Esophagus (tissue), 2 donors: ENCODE data around the gene GMPPA. TPM values are rescaled to one million over a fixed set of nuclear protein-coding genes. Genes with fewer than 3 reads are reported as not detected.

ENCODE experiments used
- H3K27ac ChIP-seq, 2 donors: one replicate each; pipeline ENCODE4 v1.5.1; 2013; ENCODE audit warnings: low read depth in 2 of 2, mild to moderate bottlenecking in 2 of 2, inconsistent platforms in 1 of 2, low read length in 1 of 2, moderate library complexity in 1 of 2
- H3K27me3 ChIP-seq, 2 donors: one replicate each; pipeline ENCODE4 v1.6.1; 2013; ENCODE audit warnings: low read length in 2 of 2, control low read depth in 1 of 2, mild to moderate bottlenecking in 1 of 2; ENCODE audit not compliant: insufficient read depth in 2 of 2, control insufficient read depth in 1 of 2
- H3K36me3 ChIP-seq, 2 donors: one replicate each; pipeline ENCODE4 v1.6.1; 2013; ENCODE audit warnings: low read length in 1 of 2; ENCODE audit not compliant: control insufficient read depth in 2 of 2, insufficient read depth in 2 of 2
- H3K4me1 ChIP-seq, 2 donors: one replicate each; pipeline ENCODE4 v1.6.1; 2013; ENCODE audit warnings: low read length in 1 of 2; ENCODE audit not compliant: control insufficient read depth in 2 of 2, insufficient read depth in 2 of 2
- H3K4me3 ChIP-seq, 2 donors: one replicate each; pipeline ENCODE4 v1.5.1; 2013; ENCODE audit warnings: low read length in 2 of 2, mild to moderate bottlenecking in 2 of 2, low read depth in 1 of 2, moderate library complexity in 1 of 2
- H3K9me3 ChIP-seq, 2 donors: one replicate each; pipeline ENCODE4 v1.6.1; 2013; ENCODE audit warnings: mild to moderate bottlenecking in 2 of 2, low read depth in 1 of 2, low read length in 1 of 2, moderate library complexity in 1 of 2; ENCODE audit not compliant: control insufficient read depth in 2 of 2, insufficient read depth in 1 of 2
- WGBS, 2 donors: extraction: QIAGEN DNeasy Blood & Tissue Kit; methylation state at CpG; one replicate each; pipeline ENCODE4 v1.1.7; 2013; 5-methylcytosine and 5-hydroxymethylcytosine counted together
- polyA plus RNA-seq, 2 donors: library from polyadenylated mRNA; stranded (reverse); fragments of 200-250 nt; gene quantifications; one replicate each; pipeline ENCODE4 v1.2.3, GENCODE V29; 2013
- donor health status: healthy with polysubstance abuse.
- donor health status: Bipolar disorder and iron deficiency.

Gene GMPPA
- polyA plus RNA-seq, 2 donors = 18.4 to 25.5 TPM

DNA sequence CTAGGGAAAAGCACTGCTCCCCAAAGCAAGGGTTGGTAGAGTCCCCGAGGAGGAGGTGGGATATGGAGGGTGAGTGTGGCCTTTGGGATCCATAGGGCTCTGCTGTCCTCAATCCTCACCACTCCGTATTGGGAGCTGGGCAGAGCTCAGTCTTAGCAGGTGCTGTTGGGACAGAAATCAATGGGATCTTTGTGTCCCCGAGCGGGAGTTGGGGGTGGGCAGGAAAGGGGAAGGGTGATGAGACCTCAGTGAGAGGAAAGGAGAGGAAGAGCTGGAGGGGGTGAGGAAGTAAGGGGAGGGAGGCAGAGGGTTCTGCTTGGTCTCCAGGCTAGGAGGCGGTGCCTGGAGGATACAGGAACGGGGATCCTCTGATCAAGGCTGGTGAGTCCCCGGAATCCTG is 18.2 kb downstream of the GMPPA start:
- H3K4me3 ChIP-seq = no peak overlapping the region
- H3K9me3 ChIP-seq = no peaks in the 10 kb centered on the region
- peaks cover 0 to 2% of the 10 kb centered on the region in 2 donors for H3K4me1 ChIP-seq
- 60 to 64% methylated on average over 7 of the region's 7 CpGs for WGBS, 2 donors
- H3K27me3 ChIP-seq = peaks cover 0 to 14% of the 10 kb centered on the region in 2 donors
- no peak overlapping the region for H3K27ac ChIP-seq
- H3K36me3 ChIP-seq = no peaks in the 10 kb centered on the region

DNA sequence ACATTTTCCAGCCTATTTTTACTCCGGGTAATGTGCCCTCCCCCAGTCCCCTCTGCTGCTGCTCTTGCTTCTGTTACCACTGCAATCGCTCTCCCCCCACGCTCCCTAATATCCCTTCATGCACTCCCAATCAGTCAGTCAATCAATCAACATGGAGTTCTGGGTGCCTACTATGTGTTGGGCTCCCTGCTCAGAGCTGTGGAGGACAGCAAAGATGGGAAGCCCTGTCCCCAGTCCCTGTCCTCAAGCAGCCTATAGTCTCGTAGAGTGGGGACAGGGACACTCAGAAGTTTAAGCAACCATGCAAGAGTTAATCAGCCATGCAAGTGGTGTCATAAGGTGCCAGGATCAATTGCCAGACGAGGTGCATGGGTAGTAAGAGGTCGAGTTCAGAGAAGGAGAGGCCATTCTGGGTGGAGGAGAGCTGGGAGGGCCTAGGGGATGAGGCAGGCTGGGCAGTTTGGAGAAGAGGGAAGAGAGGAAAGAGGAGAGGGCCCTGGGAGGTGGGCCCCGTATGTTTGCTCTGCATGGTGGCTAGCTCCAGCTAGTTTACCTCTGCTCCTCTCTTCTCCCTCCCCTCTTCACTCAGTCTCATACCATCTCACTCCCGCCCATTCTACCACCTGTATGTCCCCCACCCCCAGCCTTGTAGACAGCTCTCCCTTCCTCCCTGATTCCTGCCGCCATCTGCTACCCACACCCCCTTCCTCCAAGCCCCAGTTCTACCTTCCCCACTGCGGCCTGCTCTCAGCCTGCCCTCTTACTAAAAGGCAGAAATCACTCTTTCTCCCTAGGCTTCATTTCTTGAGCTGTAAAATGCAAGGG is 19.5 kb downstream of the GMPPA start:
- Histone ChIP-seq H3K36me3 (no peaks in the 10 kb centered on the region), H3K9me3 (no peaks in the 10 kb centered on the region), H3K4me3 (no peak overlapping the region), H3K27me3 (peaks cover 0 to 11% of the 10 kb centered on the region in 2 donors), H3K27ac (no peak overlapping the region), H3K4me1 (peaks cover 0 to 2% of the 10 kb centered on the region in 2 donors)
- 60 to 61% methylated on average over 10 of the region's 10 CpGs for whole genome bisulfite sequencing, 2 donors

DNA sequence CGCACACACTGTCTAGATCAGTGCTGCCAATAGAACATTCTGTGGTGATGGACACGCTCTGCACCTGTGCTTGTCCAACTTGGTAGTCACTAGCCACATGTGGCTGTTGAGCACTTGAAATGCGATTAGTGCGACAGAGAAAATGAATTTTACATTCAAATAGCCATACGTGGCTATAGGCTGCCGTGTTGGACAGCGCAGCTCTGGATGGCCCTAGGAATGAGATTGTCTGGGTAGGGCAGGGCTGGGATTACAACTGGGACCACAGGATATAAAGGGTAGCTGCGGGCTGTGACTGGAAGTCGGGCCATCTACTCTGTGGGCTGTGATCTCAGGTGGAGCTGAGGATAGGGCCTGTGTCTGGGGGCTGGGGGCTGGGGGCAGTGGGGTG is 20.8 kb downstream of the GMPPA start:
- Histone ChIP-seq H3K36me3 (no peaks in the 10 kb centered on the region), H3K4me3 (no peak overlapping the region), H3K27ac (no peak overlapping the region), H3K4me1 (peaks cover 0 to 2% of the 10 kb centered on the region in 2 donors), H3K27me3 (peaks cover 0 to 4% of the 10 kb centered on the region in 2 donors), H3K9me3 (no peaks in the 10 kb centered on the region)
- 87 to 91% methylated on average over 9 of the region's 9 CpGs for WGBS, 2 donors

- no peak overlapping the region for H3K27ac ChIP-seq
- H3K4me3 ChIP-seq = no peak overlapping the region
- no peaks in the 10 kb centered on the region for H3K36me3 ChIP-seq
- WGBS, 2 donors = 68 to 71% methylated on average over 8 of the region's 8 CpGs
- H3K27me3 ChIP-seq = peaks cover 0 to 4% of the 10 kb centered on the region in 2 donors
- peaks cover 0 to 2% of the 10 kb centered on the region in 2 donors for H3K4me1 ChIP-seq
- no peaks in the 10 kb centered on the region for H3K9me3 ChIP-seq
Measured at GRCh38 chr2:219520079-219520478, 21.4 kb downstream of the GMPPA start.

- Histone ChIP-seq H3K4me3 (no peak overlapping the region), H3K27ac (no peak overlapping the region), H3K27me3 (peaks cover 0 to 4% of the 10 kb centered on the region in 2 donors), H3K36me3 (no peaks in the 10 kb centered on the region), H3K9me3 (no peaks in the 10 kb centered on the region), H3K4me1 (peaks cover 0 to 2% of the 10 kb centered on the region in 2 donors)
- 16 to 24% methylated on average over 14 of the region's 14 CpGs for WGBS, 2 donors
Measured at GRCh38 chr2:219521066-219521880, 22.6 kb downstream of the GMPPA start.

DNA sequence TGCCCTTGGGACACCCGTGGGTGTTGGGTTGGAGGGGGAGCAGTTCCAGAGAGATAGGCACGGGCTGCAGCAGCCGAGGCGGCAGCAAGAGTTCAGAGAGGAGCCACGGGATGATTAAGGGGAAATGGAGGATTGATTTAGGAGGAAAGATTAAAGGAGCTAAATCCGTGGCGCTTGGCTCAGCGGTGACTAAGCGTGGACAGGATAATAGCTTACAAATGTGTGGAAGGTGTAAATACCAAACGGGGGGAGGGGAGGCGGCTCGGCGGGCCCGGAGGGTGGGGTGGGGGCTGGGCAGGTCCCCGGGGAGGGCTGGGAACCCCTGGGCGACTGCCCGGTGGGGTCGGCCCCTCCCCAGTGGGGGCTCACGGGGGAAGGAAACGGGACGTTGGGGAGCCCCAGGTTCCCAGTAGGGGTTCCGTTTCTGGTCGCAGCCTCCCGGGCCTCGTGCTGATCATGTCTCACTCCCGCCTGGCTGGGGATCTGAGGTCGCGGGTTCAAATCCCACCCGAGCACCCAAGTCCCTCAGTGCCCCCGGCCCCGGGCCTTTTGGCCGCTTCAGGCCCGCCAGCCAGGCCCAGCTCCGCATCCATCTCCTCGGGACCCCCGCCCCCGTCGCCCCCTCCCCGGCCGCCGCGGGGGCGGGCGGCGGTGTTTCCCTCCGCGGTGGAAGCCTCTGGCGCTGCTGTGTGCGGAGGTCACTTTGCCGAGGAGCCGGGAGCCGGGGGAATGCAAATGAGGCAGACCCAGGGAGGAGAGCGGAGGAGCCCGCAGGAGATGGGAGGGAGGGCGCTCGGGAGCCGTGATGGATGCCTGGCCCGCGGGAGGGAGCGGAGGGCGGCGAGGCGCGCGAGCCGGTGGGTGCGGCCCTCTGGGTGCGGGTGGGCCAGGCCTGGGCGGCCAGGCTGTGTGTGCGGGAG is 23.7 kb downstream of the GMPPA start:
- WGBS, 2 donors = 2% methylated on average over 50 to 70 of the region's 70 CpGs
- Histone ChIP-seq H3K27ac (peak overlapping the region in 1 of 2 donors; percentile 17), H3K9me3 (no peaks in the 10 kb centered on the region), H3K27me3 (peaks cover 0 to 4% of the 10 kb centered on the region in 2 donors), H3K4me3 (peak overlapping the region; percentile 3 to 16), H3K4me1 (peaks cover 0 to 2% of the 10 kb centered on the region in 2 donors), H3K36me3 (no peaks in the 10 kb centered on the region)

- H3K4me3 ChIP-seq = no peak overlapping the region
- no peaks in the 10 kb centered on the region for H3K9me3 ChIP-seq
- WGBS, 2 donors = 19 to 27% methylated on average over 24 of the region's 24 CpGs
- peaks cover 0 to 4% of the 10 kb centered on the region in 2 donors for H3K27me3 ChIP-seq
- H3K27ac ChIP-seq = no peak overlapping the region
- H3K4me1 ChIP-seq = peaks cover 0 to 2% of the 10 kb centered on the region in 2 donors
- H3K36me3 ChIP-seq = no peaks in the 10 kb centered on the region
Measured at GRCh38 chr2:219523031-219523671, 24.5 kb downstream of the GMPPA start.

DNA sequence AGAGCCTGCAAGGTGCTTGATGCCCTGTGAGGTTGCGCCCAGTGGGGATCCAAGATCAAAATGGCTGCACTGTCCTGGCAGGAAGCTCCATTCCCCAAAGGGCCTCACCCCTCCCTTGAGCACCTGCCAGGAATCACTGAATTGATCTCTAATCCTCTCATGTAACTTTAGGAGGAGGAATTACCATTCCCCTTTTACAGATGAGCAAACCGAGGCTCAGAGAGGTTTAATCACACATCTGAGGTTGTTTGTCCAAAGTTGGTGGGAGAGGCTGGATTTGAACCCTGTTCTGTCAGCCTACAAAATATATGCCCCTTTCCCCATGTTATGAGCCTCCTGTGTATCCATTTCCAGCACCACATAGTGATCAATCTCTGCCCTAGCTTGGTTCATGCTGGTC is 26.1 kb downstream of the GMPPA start:
- Histone ChIP-seq H3K4me1 (peaks cover 0 to 2% of the 10 kb centered on the region in 2 donors), H3K27me3 (peaks cover 0 to 7% of the 10 kb centered on the region in 2 donors), H3K36me3 (no peaks in the 10 kb centered on the region), H3K4me3 (no peak overlapping the region), H3K9me3 (no peaks in the 10 kb centered on the region), H3K27ac (no peak overlapping the region)
- 88 to 93% methylated on average over 2 of the region's 2 CpGs for WGBS, 2 donors
